ENCODE measurements around the gene DNAAF1.

- TF ChIP-seq CTCF (IDR thresholded peaks at IDR 0.05) = no peak
- no peak for TF ChIP-seq ZFX (IDR thresholded peaks at IDR 0.05; ENCODE audit: borderline replicate concordance)
Measured at GRCh38 chr16:84197466-84198128, 52.5 kb downstream of the DNAAF1 start.
